HK-2 (cell line): ENCODE data around the gene MUS81.
"Not testable (repeated sequence)": the region's sequence is repeated elsewhere in the genome, so short reads cannot be mapped to it uniquely, and the experiment has no call there.

Experiments
- DNase-seq: peaks from one replicate; pipeline ENCODE4 v3.0.0-alpha.2; 2018; ENCODE audit not compliant: unreplicated experiment

Gene MUS81

GRCh38 chr11:65848693-65849092, 11.5 kb upstream of the MUS81 start:
- DNase-seq: not testable (repeated sequence)

DNA sequence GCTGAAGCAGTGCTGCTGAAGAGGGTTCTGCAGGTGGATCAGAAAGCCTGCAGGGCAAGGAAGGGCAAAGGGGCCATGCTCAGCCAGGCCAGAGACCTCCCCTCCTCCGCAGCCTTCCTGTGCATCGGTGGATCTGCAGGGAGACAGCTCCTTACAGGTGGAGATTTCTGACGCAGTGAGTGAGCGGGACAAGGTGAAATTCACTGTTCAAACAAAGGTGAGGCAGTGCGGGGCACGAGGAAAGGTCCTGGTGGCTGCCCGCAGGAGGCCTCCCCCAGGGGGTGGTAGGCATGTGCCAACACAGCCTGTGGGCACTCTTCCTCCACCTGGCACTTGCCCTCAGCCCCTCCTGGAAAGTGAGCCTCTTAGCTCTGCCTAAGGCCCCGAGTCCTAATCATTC, 10.9 kb upstream of the MUS81 start:
- DNase-seq: no peak

- DNase-seq: no peak
These were observed 10.4 kb upstream of the MUS81 start for GRCh38 chr11:65849771-65850216.

- no peak for DNase-seq
These were observed 9.8 kb upstream of the MUS81 start for GRCh38 chr11:65850217-65851082.

- no peak for DNase-seq
These were observed 9.1 kb upstream of the MUS81 start for GRCh38 chr11:65851083-65851579.

- DNase-seq: no peak
These were observed 8.3 kb upstream of the MUS81 start for GRCh38 chr11:65851811-65852507.

DNA sequence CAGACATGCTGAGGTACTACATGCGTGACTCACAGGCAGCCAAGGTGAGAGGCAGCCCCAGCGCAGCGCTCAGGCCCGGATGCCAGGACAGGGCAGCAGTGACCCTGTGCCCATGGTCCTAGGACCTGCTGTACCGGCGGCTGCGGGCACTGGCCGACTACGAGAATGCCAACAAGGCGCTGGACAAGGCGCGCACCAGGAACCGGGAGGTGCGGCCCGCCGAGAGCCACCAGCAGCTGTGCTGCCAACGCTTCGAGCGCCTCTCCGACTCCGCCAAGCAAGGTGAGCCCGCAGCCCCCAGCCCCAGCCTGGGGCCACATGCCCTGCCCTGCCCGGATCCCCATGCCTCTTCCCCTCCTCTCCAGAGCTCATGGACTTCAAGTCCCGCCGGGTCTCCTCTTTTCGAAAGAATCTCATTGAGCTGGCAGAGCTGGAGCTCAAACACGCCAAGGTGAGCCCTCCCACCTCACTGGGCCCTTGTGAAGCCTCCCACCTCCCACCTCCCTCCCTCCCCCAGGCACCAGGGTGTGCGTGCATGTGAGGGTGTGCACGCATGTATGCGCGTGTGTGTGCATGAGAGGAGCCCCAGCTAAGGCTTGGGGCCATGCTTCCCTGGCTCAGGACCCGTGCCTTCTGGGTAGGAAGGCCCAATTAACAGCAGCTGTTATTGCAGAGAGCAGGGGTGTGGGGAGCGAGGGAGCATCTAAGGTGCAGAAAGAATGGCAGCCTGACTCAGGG, 7.6 kb upstream of the MUS81 start:
- no peak for DNase-seq

DNA sequence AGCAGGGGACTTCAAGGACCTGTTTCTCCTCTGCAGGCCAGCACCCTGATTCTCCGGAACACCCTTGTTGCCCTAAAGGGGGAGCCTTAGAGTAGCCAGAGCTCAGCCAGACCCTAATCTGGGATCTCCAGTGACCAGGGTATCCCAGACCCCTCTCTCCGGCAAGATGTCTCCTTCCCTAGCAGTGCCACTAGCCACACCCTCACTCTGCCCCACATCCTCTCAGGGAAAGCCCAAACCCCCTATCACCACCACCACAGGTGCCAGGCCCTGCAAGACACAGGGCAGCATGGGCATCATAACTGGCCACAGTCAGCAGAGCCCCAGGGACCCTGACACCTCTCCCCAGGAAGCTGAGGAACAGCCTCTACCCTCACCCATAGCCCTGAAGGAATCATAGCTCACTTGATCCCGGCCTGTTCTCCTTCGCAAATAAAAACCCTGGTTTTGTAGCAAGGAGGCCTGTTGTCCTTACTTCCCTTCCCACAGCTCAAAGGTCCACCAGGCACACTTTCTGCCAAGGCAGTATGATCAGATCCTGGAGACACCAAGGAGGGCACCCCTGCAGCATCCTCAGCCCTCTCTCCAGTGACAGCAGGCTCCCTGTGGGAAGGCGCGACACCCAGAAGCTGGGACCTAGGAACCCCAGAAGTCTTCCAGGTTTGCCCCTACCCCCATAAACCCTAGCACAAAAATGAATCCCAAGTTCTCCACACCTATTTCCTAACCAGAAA, 6.8 kb upstream of the MUS81 start:
- no peak for DNase-seq

DNA sequence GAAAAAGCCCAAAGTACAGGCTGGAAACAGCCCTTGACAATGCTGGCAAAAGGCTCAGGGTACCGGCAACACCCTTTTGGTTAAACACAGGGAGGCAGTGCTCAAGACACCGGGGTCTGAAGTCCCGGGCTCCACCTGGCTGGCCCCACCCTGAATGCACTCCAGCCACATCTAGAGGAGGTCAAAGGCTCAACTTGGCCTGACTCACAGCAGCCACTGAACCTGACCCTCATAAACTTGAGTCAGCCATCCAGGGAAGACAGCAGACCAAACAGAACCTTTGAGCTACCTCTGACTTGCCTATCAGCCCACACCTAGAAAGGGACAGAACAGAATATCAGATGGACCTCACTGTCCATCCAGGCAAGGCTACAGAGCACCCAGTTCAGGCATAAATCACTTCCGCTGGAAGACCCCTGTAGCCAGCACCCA, 6.1 kb upstream of the MUS81 start:
- no peak for DNase-seq

DNA sequence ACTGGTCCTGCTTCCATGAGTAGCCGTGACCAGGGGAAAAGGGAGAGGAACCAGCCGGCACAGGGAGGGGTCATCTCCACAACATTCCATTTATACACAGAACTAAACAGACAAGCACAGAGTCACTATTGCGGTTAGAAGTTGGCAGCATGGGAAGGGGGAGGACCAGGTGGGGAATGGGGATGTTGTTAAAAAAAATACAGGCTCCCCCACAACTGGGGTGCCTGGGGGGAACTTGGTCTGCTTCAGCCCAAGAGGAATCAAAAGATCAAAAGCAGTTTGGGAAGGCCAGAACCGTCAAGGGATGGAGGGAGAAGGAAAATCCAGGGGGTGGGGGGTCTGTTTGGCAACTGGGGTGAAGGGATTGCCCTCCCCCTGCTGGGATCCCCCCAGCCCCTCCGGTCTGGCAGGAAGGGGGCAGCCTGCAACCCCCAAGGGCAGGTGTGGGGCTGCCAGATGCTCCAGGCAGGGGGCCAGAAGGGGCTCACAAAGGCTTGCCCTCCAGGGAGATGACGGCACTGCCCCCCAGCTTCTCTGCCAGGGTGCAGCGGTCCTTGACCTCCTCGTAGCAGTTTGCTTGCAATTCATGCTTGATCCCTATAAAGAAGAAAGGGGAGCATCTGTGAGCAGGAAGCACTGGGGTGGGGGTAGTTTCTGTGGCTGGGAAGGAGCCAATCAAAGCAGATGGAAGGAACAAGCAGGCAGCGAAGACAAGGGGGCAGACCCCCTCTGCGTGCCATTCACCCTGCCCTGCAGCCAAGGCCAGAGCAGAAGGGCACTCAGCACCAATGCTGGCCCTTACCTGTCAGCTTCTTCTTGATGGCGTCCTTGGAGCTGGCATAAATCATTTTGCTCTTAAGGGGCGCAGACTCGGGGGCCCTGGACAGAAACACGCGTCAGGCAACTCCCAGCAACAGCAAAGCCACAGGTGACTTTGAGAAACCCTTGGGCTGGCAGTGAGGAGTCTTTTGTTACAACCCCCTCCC, 5.1 kb upstream of the MUS81 start:
- DNase-seq: no peak

DNA sequence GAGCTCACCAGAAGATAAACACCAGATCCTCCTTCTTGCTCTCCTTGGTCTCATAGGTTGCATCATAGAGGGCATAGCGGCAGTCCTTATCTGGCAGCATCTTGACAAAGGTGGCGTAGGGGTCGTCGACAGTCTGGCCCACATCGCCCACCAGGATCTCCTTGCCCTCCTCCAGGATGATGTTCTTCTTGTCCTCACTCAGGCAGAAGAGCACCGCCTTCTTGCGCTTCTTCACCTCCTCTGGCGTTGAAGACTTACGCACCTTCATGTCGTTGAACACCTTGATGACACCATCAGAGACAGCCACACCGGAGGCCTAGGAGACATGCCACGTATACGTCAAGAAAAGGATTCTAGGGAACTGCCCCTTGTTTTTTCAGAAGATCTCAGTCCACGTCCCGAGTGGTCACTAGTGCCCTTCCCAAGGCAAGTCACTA, 4.3 kb upstream of the MUS81 start:
- no peak for DNase-seq

DNA sequence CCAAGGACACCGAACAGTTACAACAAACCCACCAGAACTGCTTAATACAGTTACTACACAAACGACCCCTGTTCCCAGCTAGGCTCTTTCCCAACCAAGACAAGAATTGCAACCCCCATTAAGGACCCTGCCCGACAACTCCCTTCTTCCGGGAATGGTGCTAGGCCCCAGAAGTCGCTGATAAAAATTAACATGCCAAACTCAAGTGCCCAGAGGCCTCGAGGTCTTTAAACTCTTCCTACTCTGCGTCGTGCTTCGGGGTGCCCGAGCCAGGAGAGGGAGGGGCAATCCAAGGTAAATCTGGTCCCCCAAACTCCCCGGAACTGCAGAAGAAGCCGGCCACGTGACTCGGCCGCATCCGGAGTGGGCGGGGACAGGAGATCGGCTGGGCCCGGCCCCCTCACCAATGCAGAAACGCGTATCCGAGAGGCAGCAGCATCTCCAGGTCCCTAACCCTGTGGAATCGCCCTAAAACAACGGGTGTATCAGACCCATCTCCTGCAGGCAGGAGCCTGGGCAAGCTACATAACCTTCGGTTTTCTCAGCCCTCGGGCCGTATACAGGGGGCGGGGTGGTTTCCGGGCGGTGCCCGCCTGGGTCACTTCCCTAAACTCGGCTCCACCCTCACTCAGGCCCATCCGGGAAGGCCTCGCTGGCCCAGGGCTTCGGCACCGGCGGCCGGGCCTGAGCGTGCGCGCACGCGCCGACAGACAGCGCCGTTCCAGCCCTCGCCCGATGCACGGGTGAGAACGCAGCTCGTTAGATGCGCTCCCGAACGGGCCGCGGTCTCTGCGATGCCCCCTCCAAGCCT, 3.3 kb upstream of the MUS81 start:
- peak; percentile 54 for DNase-seq

DNA sequence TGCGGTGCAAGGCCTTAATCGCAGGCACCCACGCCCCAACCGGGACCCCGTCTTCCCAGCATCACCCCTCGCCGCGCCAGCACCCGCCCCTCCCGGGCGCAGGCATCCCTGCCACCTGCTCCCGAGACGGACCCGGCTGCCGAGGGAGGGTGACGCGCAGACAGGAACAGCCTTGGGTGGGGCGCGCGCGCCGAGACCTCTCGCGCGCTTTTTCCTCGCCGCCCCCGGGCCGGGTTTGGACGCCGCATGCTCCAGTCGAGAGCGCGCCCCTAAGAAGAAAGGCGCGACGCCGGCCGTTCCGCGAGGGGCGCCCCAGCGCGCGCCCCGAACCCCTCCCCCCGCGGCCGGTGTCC, 2.8 kb upstream of the MUS81 start:
- DNase-seq: no peak

DNA sequence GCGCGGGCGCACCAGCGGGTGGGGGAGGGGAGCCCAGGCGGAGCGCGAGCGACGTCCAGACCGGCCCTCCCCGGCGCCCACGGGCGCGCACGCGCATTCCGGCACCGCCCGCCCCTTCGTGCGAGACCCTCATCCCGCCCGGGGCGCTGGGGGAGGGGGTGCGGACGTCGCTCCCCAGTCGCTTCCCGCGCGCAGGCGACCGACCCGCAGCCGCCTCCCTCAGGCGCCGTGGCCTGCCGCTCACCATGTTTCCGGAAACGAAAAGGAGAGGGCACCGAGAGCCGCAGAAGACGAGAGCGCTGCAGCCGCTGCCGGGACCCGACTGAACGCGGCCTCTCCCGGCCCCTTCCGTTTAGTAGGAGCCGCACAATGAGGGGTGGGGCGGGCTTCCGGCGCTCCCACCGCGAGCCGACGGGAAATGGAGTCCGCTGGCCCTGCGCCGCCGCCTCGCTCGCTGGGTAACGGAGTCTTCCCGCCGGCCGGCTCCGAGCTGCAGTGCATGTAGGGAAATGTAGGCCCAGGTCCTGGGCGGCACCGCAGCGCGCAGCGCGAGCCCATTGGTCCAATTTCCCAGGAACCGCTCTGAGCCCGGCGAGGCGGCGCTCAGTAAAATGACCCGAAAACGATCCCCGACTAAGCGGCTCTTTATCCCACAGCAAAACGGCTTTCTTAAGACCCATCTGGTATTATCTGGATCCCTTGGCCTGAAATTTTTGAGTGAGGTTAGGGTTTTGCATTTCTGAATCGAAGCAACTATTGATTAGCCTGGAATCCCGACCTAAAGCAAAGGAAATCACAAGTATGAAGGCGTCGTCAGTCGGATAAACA, 2.2 kb upstream of the MUS81 start, which contains the start of gene CFL1:
TSS of gene CFL1 (minus strand) at position 328 of the 828 bp plus-strand sequence. CDS start at position 247, 81 bp downstream.
- peak; percentile 93 for DNase-seq

- no peak for DNase-seq
These were observed 1.5 kb upstream of the MUS81 start for GRCh38 chr11:65858681-65859087.

GRCh38 chr11:65859095-65859811, 980 bp upstream of the MUS81 start:
- peak; percentile 95 for DNase-seq

- no peak for DNase-seq
These were observed 388 bp upstream of the MUS81 start for GRCh38 chr11:65859812-65860277.

DNA sequence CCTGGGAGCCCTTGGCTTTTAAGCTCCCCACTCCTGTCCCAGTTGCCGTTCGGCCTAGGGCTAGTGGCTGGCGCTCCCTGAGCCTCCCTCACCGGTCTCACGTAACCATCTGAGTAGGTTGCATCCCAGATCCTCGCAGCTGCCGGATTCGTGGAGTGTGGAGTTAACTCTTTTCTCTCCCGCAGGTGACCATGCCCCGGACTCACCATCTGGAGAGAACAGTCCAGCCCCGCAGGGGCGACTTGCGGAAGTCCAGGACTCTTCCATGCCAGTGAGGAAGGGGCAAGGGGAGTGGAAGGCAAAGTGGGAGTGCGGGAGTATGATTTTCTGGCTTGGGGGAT, 902 bp downstream of the MUS81 start:
- DNase-seq: no peak
